GM19023 (cell line): ENCODE data around the gene MYLK2.

ENCODE experiments used
- ATAC-seq: cut with Tn5 transposase; IDR thresholded peaks from one replicate; pipeline ENCODE4 v1.9.1; 2021; ENCODE audit warnings: mild to moderate bottlenecking, moderate library complexity; ENCODE audit not compliant: unreplicated experiment

Gene MYLK2

DNA sequence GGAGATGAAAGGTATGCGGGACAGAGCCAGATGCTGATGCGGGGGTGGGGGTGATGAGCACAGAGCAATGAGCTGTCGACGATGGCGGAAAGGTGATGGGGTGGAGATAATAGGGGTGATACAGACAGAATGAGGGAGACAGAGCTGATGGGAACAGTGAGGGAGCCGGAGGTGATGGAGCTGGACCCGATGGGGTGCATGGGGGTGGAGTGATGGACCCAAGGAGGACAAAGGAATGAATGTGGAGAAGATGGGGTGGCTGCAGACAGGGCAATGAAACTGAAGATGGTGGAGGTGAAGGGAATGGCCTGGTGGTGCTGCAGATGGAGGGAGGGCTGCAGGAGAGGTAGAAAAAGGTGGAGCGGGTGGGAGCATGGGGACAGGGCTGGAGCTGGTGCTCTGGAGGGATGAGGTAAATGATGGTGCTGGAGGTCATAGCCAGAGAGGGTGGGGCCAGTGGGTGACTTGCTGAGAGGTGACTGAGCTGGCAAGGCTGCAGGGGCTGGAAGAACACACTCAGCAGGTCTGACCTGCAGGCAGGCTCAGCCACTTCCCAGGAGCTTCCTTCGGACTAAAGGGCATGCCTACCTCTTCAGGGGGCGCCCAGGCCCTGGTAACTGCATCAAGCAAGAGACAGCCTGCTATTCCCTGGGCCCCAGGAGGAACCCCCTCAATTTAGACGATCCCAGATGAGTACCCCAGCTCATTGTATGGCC lies 32.2 kb downstream of the MYLK2 start:
- ATAC-seq: no peak

DNA sequence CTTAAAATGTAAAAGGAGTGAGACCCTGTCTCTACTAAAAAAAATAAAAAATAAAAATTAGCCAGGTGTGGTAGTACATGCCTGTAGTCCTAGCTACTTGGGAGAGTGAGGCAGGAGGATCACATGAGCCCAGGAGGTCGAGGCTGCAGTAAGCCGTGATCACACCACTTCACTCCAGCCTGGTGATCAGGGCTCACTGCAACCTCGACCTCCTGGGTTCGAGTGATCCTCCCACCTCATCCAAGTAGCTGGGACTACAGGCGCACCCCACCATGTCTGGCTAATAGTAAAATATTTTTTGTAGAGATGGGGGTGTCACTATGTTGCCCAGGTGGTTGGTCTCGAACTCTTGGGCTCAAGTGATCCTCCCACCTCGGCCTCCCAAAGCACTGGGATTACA lies 34.3 kb downstream of the MYLK2 start:
- no peak for ATAC-seq

DNA sequence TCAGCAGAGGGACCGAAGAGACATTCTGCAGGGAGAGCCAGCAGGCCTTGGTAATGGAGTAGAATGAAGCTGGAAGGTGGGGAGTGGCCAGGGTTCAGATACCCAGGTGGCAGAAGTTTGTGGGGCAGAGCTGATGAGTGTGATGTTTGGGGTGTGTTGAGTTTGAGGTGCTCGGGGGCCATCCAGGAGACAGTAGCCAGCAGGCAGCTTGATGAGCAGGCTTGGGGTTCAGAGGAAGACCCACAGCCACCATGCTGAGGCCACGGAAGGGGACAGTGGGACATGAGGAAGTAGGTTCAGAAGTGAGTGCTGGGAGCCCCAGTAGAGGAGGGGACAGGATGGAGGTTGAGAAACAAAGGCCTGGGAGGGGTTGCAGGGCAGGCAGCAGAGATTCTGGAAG lies 37.4 kb downstream of the MYLK2 start:
- ATAC-seq: no peak

DNA sequence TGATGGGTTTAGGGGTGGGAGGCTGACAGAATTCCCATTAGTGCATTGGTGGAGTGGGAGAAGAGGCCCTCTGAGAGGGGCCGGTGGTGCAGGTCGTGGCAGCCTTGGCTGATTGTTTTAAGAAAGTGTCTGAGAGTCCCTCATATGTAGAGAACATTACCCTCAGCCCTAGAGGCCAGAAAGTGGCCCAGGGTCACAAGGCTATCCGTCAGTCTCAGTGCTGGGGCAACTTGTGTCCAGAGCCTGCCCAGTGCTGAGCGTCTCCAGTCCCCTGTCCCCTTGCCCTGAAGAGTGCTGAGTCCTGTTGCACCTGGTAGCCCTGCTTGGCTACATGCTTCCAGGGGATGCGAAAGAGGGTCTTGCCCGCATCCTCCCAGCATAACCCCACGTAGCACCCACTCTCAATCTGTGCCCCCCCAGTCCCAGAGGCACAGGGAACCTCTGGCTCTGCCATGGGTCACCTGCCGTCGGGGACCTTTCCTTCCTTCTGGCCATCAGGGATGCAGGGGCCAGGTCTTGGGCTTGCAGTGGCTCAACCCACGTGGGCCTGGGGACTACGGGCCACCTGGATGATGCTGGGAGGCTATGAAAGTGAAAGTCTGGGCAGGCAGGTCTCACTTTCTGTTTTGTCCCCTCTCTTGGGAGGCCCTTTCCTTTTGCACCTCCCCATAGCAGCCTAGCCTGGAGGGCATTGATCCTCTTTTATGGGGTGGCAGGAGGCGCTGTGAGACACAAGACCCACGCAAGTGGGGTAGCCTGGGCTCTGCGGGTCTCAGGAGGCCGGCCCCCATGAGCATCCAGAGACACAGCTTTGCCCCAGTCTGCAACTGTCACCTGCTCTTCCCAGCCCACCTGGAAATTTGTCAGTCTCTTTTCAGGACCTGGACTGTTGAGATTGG lies 39.0 kb downstream of the MYLK2 start:
- no peak for ATAC-seq

DNA sequence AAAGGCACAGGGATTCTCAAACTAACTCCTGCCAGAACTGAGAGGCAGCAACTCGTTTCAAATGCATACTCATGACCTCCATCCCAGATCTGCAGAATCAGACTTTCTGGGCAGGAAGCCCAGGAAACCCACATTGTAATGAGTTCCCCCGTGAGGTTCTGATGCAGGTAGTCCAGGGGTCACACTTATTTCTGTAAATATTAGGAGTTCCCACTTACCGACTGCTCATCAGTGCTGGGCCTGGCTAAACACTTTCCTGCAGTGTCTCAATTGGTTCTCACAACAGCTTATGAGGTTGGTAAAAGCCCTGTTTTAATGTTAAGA lies 39.6 kb downstream of the MYLK2 start:
- ATAC-seq: no peak

DNA sequence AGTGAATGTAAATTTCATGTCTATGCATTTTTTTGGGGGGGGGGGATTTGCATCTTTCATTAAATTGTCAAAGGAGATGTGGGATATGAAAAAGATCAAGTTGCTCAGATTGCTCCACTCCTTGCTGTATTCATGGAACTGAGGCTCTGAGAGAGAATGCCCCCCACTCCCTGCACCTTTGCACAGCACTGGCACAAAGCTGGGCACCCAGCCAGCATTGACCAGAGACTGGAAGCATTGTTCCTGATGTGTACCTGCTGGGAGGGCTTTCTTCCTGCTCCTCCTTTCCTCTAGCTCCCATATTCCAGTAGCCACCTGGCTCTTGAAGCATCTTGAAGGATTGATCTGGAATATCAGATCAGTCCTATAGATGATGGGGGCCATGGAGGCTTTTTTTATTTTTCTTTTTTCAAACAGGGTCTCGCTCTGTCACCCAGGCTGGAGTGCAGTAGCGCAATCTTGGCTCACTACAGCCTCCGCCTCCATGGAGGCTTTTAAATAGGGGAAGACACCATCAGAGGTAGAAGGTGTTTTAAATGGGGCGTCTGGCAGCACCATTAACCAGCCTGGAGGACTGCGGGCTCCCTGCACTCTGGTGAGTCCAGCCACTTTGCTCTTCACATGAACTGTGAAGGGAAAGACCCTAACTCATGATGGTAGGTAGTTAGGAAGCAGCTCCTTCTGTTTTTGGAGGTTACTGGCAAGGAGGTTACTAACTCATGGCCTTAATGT lies 40.3 kb downstream of the MYLK2 start:
- ATAC-seq: no peak

DNA sequence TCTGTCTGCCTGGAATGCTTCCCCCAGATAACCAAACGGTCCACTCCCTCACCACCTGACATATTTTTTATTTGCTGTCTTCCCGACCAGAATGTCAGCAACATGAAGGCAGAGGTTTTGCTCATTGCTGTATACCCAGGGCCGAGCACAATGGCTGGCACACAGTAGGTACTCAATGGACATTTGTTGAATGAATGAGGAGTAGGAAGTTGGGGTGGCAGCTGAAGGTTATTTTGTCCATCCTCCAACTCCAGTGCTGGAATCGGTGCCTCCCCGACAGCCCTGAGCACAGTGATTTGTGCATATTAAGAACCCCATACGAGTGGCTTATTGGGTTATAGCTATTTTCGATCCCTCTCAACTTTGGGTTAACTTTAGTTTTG lies 40.8 kb downstream of the MYLK2 start:
- ATAC-seq: no peak

DNA sequence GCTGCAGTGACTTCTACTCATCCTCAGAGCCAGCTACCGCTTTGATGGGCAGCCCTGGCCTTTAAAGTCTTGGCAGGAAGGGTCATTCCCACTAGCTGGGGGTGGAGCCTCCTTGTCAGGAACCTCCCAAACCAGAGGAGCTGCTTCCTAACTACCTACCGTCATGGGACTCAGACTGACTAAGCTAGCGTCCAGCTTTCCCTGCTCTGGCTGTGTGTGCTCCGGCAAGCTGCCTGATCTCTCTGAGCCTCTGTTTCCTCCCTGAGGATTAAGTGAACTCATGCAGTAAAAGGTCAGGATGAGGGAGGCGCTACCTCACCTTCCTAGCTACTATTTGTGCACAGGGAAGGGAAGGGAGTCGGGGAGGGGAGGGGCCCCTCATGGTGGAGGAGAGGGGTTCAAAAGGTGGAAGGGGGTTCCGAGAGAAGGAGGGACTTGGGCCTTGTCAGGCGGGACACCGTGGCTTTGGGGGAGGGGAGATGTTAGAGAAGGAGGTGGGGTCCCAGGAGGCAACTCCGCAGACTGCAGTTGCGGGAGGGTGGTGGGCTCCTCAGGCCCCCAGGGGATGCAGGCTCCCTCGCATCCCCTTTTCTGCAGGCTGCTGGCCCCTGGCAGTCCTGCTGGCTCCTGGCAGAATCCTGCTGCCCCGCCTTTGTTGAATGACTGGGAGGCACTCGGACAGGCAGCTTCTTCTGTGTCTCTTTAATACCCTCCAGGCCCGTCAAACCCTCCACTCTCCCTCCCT lies 41.4 kb downstream of the MYLK2 start:
- no peak for ATAC-seq

DNA sequence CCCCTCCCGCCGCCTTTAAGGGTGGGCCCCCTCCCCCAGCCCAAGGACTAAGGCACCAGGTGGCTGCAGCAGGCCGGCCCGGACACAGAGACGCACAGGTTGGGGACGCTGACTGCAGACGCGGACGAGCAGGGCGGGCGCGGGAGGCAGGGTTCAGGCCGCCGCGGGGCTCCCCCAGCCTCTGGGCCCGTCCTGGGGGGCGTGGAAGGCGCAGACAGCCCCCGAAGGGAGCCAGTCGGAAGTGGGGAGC lies 41.9 kb downstream of the MYLK2 start:
- ATAC-seq: no peak

DNA sequence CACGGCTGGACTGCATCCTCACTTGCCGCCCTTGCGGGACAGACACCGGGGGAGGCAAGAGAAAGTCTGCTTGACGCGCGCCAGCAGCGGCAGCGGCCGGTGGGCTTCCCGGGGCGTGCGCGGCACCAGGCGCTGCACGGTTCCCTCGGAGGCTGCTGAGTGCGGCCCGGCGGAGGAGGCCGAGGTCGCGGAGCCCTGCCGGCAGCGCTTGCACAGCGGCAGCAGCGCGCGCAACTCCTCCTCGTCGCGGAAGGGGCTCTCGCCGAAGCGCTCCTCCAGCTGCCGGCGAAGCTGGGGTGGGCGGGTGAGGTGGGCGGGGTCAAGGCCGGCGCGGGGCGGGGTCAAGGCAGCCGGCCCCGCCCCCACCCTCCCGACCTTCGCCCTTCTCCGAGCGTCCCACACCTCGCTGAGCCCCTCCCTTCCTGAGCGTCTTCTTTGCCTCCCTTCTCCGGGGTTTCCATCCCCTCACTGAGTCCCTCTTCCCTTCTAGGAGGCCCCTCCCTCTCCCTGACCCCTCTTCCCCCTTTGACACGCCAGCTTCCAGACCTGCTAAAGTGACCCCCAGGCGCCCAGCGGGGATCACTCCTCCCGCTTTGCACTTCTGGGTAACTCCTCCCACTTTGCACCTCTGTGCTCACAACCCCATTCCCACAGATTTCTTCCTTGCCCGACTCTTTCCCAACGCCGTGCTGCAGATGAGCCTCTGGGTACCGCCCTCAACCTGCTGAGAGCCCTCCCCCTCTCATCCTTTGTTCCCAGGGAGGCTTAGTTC lies 42.4 kb downstream of the MYLK2 start:
- ATAC-seq: no peak

DNA sequence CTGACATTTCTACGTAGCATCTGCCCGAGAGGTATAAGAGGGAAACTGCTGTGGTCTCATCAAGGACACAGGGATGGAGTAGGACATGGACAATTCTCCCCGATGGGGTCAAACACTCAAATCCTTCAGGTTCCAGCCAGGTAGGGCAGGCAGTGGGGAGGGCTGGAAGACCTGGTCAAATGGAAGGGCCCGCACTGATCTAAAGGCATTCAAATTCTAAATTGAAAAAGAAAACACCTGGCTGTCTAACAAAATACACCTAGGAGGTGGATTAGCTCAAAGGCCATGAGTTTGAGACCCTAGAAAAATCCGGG lies 43.0 kb downstream of the MYLK2 start:
- no peak for ATAC-seq

DNA sequence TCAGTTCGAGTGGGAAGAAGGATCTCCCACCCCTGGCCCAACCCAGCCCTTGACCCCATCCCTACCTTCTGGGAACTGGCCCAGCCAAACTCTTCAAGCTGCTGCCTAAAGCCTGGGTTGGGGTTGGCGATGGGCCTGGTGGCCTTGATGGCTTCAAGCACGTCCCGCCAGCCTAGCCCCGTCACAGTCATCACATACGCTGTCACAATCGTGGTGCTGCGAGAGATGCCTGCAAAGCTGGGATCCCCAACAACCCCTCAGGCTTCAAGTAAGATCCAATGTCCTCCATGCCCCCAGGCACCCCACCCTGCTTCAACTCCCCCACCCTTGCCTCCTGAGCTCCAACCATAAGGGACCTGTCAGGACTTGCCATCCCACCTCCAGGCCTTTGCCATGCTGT lies 43.4 kb downstream of the MYLK2 start:
- no peak for ATAC-seq

DNA sequence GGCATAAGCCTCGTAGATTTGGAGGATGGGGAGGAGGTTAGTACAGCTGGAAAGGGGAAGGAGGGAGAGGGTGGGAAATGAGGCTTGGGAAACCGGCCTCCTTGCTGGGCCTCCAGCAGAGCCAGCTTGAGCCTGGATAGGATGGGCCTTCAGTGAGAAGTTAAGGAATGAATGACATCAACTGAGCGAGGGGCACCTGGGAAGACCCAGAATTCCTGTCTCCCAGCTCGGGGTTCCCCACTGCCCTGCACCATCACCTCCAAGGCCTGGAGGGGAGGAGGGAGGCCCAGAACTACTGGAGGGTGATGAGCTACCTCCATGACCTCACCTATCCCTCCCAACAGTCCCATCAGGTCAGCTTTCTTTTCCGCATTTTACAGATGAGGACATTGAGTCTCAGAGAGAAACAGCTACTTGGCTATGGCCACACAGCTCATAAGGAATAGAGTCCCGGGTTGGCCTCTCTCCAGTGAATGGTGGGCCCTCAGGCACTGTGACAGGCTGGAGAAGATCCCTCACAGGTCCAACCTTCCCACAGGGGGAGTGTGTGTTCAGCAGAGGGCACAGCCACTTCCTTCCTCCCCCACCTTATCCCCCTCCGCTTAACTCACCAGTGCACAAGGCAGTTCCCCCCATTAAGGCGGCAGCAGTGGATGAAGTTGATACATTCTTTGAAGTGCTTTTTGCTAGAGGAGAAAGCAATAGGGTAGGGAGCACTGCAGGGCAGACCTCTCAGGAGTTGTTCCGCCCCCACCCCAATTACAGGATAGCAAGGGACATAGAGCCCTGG lies 44.3 kb downstream of the MYLK2 start:
- ATAC-seq: no peak

DNA sequence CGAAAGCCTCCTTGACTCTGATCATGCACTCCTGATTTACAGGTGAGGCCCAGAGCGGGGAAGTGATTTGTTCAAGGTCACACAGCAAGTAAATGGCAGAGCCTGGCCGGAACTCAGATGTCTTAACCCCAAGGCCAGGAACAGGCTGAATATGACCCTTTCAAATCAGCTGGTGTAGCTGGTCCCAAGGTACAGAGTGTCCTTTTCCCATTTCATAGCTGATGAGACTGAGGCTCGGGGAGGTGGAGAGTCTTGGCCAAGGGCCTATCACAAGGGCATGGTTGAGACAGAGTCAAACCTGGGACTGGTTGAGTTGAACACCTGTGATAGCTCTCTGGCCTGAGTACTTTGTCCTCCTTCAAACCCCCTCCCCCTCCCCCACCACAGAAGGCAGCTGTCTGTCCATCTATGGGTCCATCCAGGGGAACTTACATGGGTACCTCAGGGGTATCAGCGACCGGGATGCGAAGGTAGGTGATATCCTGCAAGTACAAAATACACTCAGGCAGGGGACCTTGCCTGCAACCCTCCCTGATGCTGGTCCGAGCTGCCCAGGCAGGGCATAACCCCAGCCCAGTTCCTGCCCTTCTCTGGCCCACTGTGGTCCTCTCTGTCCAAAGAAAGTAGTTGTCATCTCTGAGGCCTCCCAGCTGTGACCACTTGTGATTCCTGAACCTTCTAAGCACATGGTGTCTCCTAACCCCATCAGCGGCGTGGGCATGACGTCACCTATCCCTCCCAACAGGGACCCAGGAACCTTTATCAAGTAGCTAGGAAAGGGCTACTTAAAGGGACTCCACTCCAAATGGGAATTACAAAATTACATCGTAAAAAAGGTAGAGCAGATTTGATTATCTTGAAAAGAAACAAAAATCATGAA lies 45.6 kb downstream of the MYLK2 start:
- ATAC-seq: no peak

DNA sequence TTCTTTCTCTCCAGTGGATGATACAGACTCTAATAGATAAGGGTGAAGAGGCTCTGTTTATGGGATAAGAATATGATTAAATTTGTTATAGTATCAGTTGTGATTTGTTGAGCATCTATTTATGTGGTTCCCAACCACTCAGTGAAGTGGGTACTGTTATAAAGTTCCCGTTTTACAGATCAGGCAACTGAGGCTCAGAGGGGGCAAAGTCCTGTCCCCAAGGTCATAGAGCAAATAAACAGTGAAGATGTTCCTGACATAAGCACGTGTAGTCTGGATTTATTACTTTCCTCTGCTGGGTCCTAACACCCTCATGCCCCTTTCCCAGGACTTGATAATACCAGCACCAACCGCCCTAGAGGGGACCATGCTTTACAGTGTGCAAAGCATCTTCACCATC lies 47.1 kb downstream of the MYLK2 start:
- ATAC-seq: no peak

DNA sequence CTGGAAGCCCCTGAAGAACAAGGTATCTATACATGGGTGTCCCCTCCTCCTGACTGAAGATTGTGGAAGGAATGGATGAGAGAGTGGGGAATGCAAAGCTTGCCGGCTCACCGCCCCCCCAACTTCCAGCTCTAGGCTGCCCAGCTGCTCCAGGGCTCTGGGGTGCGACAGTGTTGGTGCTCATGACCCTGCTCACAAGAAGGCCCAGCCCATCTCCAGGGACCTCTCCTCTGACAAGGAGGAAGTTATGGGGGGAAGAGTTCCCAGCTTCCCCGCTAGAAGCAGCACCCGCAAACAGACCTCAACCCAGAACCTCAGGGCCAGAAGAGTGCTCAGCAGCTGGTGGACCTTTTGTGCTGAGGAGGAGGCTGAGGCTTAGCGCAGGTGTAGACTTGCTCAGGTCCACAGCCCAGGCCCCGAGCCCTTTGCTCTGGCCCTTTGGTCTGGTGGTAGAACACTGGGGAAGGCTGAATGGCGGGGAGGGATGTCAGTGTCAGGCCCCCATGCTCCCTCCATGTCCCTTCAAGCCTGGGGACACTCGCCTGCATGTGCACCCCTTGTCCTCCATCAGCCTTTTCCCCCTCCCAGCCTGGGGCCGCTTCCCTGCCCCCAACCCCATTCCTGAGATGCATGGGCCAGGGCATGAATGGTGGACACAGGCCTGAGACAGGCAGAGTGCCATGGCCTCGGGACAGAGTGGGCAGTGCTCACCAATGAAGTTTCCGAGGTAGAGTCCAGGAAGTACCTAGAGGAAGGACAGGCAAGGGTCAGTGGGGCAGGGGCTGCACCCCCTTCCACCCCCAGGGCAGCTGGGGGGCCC lies 49.9 kb downstream of the MYLK2 start:
- no peak for ATAC-seq

DNA sequence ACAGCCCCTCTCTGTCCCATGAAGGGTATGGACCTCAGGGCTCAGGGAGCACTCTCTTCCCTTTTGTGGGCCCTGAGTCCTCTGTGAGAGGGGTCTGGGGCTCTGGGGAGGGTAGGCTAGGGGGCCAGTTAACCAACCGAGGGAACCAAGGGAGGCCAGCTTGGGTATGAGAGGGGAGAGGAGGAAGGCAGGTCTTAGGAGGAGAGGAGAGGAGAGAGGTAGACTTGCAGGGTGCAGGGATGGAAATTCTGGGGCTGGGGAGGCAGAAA lies 50.5 kb downstream of the MYLK2 start:
- ATAC-seq: no peak

DNA sequence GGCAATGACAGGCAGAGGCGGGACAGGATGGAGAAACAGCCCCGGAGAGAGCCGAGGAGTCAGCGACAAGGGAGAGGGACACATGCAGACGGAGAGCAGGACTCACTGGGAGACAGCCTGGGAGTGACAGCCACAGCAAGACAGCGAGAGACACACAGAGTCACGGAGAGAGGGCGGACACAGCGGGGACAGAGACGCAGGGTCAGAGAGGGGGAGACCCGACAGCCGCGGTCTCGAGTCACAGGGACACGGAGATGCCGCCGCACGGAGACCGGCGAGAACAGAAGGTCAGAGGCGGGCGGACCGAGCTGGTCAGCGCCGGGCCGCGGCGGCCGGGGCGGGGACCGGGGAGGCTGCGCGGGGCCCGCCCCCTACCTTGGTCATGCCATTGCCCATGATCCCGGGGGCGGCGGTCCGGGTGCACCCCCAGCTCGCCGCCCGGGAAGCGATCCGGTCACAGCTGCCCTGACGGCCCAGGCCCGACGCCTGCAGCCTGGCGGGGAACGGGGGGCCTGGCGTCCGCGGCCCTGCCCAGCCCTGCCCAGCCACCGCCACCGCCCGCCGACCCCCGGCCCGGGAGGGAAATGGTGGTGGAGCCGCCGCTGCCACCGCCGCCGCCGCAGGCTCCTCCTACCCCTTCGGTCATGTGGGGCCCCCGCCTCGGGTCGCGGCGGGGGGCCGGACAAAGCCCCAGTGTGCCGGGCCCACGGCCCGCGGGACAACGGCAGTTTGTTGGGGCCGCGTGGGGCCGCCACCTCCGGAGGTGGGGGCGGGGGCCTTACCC lies 51.0 kb downstream of the MYLK2 start, which contains the start of the genes DUSP15 and TTLL9:
DUSP15 (minus strand) TSS at position 586 of the 784 bp plus-strand sequence; CDS start at position 396, 190 bp downstream.
TTLL9 (plus strand) TSS at position 693 of the 784 bp plus-strand sequence. CDS start 493 bp downstream, outside the sequence.
- ATAC-seq: no peak
